Esophagus (tissue), 2 donors: ENCODE measurements around the gene CYP27B1. TPM values are rescaled to one million over a fixed set of nuclear protein-coding genes. Genes with fewer than 3 reads are reported as not detected.
A peak's percentile ranks its signal among the peaks of the same experiment; 100 is the strongest.

ENCODE experiments used
- H3K27ac ChIP-seq, 2 donors: one replicate each; pipeline ENCODE4 v1.5.1; 2013; ENCODE audit warnings: low read depth in 2 of 2, mild to moderate bottlenecking in 2 of 2, inconsistent platforms in 1 of 2, low read length in 1 of 2, moderate library complexity in 1 of 2
- H3K27me3 ChIP-seq, 2 donors: one replicate each; pipeline ENCODE4 v1.6.1; 2013; ENCODE audit warnings: low read length in 2 of 2, control low read depth in 1 of 2, mild to moderate bottlenecking in 1 of 2; ENCODE audit not compliant: insufficient read depth in 2 of 2, control insufficient read depth in 1 of 2
- H3K36me3 ChIP-seq, 2 donors: one replicate each; pipeline ENCODE4 v1.6.1; 2013; ENCODE audit warnings: low read length in 1 of 2; ENCODE audit not compliant: control insufficient read depth in 2 of 2, insufficient read depth in 2 of 2
- H3K4me1 ChIP-seq, 2 donors: one replicate each; pipeline ENCODE4 v1.6.1; 2013; ENCODE audit warnings: low read length in 1 of 2; ENCODE audit not compliant: control insufficient read depth in 2 of 2, insufficient read depth in 2 of 2
- H3K4me3 ChIP-seq, 2 donors: one replicate each; pipeline ENCODE4 v1.5.1; 2013; ENCODE audit warnings: low read length in 2 of 2, mild to moderate bottlenecking in 2 of 2, low read depth in 1 of 2, moderate library complexity in 1 of 2
- H3K9me3 ChIP-seq, 2 donors: one replicate each; pipeline ENCODE4 v1.6.1; 2013; ENCODE audit warnings: mild to moderate bottlenecking in 2 of 2, low read depth in 1 of 2, low read length in 1 of 2, moderate library complexity in 1 of 2; ENCODE audit not compliant: control insufficient read depth in 2 of 2, insufficient read depth in 1 of 2
- WGBS, 2 donors: extraction: QIAGEN DNeasy Blood & Tissue Kit; methylation state at CpG; one replicate each; pipeline ENCODE4 v1.1.7; 2013; 5-methylcytosine and 5-hydroxymethylcytosine counted together
- polyA plus RNA-seq, 2 donors: library from polyadenylated mRNA; stranded (reverse); fragments of 200-250 nt; gene quantifications; one replicate each; pipeline ENCODE4 v1.2.3, GENCODE V29; 2013
- donor health status: healthy with polysubstance abuse.
- donor health status: Bipolar disorder and iron deficiency.

The CYP27B1 gene
- polyA plus RNA-seq, 2 donors, result 0.64 to 0.96 TPM

DNA sequence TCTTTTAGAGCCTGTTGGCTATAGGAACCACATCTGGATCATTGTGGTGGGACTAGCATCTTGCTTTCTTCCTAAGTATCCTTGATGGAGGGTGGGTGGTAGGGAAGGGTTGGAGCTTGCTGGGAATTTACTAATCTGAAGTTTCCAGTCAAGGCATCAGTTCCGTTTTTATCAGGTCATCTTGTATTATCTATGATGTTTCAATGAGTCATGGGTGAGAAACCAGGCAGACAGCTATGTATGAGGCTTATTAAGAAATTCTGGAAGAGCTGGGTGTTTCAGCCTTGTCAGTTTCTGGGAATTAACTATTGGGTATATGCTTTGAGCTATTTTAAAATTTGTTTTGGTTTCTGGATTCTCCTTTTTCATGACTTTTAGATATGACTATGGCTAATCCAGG, 27.0 kb upstream of the CYP27B1 start:
- H3K4me3 ChIP-seq, result no peak overlapping the region
- H3K36me3 ChIP-seq, result peaks cover 0 to 5% of the 10 kb centered on the region in 2 donors
- no peak overlapping the region for H3K27ac ChIP-seq
- H3K4me1 ChIP-seq, result no peaks in the 10 kb centered on the region
- WGBS, 2 donors, result 18 to 29% methylated on average over 1 of the region's 1 CpG
- H3K27me3 ChIP-seq, result no peaks in the 10 kb centered on the region
- H3K9me3 ChIP-seq, result no peaks in the 10 kb centered on the region

DNA sequence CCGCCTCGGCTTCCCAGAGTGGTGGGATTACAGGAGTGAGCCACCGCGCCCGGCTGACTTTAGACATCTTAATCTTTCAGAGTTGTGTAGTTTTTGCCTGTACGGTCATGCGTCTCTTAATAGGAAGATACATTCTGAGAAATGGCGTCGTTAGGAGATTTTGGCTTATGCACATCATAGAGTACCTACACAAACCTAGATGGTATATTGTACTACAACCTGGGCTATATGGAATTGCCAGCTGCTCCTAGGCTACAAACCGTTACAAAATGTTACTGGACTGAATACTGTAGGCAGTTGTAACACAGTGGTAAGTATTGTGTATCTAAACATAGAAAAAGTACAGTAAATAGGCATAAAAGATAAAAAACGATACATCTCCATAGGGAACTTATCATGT, 17.0 kb upstream of the CYP27B1 start:
- Histone ChIP-seq H3K36me3 (peaks cover 7 to 8% of the 10 kb centered on the region in 2 donors), H3K4me1 (no peaks in the 10 kb centered on the region), H3K27me3 (no peaks in the 10 kb centered on the region), H3K27ac (no peak overlapping the region), H3K9me3 (no peaks in the 10 kb centered on the region), H3K4me3 (peak overlapping the region in 1 of 2 donors; percentile 99)
- 87 to 89% methylated on average over 11 of the region's 11 CpGs for WGBS, 2 donors

DNA sequence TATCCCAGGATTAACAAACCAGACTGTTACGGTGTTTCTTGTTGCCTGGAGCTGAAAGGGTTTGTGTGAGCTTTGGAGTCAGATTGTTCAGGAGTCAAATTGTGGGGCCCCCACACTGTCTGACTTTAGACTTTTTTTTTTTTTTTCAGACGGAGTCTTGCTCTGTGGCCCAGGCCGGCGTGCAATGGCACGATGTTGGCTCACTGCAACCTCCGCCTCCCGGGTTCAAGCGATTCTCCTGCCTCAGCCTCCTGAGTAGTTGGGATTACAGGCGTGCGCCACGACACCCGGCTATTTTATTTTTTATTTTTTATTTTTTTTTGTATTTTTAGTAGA, 16.6 kb upstream of the CYP27B1 start:
- Histone ChIP-seq H3K4me1 (peaks cover 0 to 2% of the 10 kb centered on the region in 2 donors), H3K4me3 (peak overlapping the region; percentile 90 to 99), H3K27me3 (no peaks in the 10 kb centered on the region), H3K27ac (no peak overlapping the region), H3K36me3 (peaks cover 7 to 8% of the 10 kb centered on the region in 2 donors), H3K9me3 (no peaks in the 10 kb centered on the region)
- 78 to 79% methylated on average over 12 of the region's 12 CpGs for WGBS, 2 donors

DNA sequence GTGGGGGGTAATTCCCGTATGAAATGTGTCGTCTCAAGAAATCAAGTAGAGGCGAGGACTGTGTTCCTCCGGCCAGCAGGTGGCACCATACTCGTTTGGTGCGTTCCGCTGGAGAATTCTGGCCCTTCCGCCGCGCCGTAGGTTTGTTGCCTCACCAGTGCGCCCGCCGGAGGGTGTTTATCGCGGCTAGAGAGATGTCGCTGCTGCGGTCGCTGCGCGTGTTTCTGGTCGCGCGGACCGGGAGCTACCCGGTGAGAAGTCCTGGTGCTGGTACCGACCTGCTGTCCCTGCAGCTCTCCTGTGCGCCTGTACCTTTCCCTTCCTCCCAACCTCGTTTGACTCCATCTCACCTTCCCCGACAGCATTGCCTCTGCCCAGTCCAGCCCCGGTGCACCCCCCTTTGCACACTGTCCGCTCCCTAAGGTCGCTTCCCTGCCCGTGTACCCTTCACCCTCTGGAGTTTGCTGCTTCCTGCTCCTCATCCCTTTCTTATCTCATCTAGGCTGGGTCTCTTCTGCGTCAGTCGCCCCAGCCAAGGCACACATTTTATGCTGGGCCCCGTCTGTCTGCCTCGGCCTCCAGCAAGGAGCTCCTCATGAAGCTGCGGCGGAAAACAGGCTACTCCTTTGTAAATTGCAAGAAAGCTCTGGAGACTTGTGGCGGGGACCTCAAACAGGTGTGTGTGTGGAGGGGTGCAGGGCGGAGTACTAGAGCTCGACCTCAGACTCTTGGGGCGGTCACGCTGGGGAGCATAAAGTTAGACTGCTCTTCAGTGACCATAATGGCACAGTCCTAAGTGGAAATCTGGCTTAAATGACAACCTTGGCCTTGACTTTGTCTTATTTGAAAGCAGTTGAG, 16.0 kb upstream of the CYP27B1 start, which contains the start of gene TSFM:
TSS of gene TSFM (plus strand) at position 180 of the 858 bp plus-strand sequence. CDS start at position 195, 15 bp downstream.
- Histone ChIP-seq H3K27ac (peak within 1 kb of the TSS; percentile 50 to 89), H3K27me3 (no peaks in the 10 kb centered on the region), H3K9me3 (no peaks in the 10 kb centered on the region), H3K4me3 (peak within 1 kb of the TSS; percentile 90 to 99), H3K4me1 (peaks cover 0 to 4% of the 10 kb centered on the region in 2 donors), H3K36me3 (peaks cover 7 to 8% of the 10 kb centered on the region in 2 donors)
- 1% methylated on average over 45 of the region's 45 CpGs for WGBS, 2 donors

DNA sequence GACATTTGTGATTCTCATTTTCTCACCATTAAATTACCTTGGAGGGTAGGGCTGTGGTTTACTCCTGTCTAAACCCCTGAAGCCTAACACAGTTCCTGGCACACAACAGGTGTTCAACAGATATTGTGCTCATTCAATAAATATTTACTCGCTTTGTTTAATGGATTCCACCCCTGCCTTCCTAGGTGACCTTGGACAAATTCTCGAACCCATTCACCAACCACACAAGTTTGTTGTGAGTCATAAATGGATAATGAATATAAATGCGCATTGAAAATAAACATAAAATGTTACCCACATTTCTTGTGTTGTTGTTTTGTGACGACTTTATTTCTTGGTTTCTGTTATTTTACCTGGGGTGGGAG, 15.3 kb upstream of the CYP27B1 start:
- H3K36me3 ChIP-seq, result peaks cover 7 to 8% of the 10 kb centered on the region in 2 donors
- no peak overlapping the region for H3K27ac ChIP-seq
- WGBS, 2 donors, result 15 to 16% methylated on average over 4 of the region's 4 CpGs

GRCh38 chr12:57781801-57782200, 14.9 kb upstream of the CYP27B1 start:
- Histone ChIP-seq H3K36me3 (peaks cover 7 to 8% of the 10 kb centered on the region in 2 donors), H3K9me3 (no peaks in the 10 kb centered on the region), H3K27ac (peak overlapping the region in 1 of 2 donors; percentile 13), H3K27me3 (no peaks in the 10 kb centered on the region), H3K4me3 (no peak overlapping the region), H3K4me1 (peaks cover 0 to 4% of the 10 kb centered on the region in 2 donors)
- WGBS, 2 donors, result 58 to 68% methylated on average over 2 of the region's 2 CpGs

More for the DNA sequence above, 15.3 kb upstream of the CYP27B1 start:
- Histone ChIP-seq H3K4me1 (peaks cover 0 to 4% of the 10 kb centered on the region in 2 donors), H3K4me3 (no peak overlapping the region), H3K9me3 (no peaks in the 10 kb centered on the region), H3K27me3 (no peaks in the 10 kb centered on the region)

DNA sequence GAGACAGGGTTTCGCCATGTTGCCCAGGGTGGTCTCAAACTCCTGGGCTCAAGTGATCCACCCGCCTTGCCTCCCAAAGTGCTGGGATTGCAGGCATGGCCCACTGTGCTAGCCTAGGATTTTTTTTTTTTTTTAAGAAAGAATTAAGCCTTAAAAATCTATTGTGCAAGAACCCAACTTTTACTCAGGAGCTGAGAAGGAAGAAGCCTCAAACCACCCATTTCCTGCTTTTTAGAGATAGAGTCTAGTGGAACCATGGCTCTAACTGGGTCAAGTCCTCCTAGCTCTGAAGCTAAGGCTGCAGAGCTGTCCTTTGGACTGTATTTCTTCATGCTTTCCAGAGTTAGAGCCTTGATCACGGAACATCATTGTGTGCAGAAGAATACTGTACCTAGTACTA, 14.4 kb upstream of the CYP27B1 start:
- no peaks in the 10 kb centered on the region for H3K27me3 ChIP-seq
- no peak overlapping the region for H3K27ac ChIP-seq
- peaks cover 0 to 4% of the 10 kb centered on the region in 2 donors for H3K4me1 ChIP-seq
- no peaks in the 10 kb centered on the region for H3K9me3 ChIP-seq
- H3K4me3 ChIP-seq, result no peak overlapping the region
- peaks cover 5 to 7% of the 10 kb centered on the region in 2 donors for H3K36me3 ChIP-seq
- 87 to 96% methylated on average over 3 of the region's 3 CpGs for WGBS, 2 donors

DNA sequence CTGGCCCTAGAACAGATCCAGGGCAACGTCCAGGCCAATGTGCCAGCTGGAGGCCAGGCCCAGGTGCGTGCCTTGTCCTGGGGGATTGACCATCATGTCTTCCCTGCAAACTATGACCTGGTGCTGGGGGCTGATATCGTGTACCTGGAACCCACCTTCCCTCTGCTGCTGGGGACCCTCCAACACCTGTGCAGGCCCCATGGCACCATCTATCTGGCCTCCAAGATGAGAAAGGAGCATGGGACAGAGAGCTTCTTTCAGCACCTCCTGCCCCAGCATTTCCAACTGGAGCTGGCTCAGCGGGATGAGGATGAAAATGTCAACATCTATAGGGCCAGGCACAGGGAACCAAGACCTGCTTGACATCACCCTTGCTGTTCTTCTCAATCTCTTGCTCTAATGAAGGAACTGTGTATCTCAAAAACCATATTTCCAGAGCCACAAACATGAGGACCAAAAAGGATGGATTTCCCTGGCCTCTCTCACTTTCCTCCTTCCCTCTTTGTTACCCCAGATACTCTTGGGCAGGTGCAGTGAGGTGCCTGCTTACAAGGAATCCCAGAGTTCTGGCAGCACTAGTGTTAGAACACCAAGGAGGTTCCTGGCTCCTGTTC, 13.5 kb upstream of the CYP27B1 start:
- Histone ChIP-seq H3K27ac (no peak overlapping the region), H3K4me3 (no peak overlapping the region), H3K4me1 (peaks cover 0 to 4% of the 10 kb centered on the region in 2 donors), H3K27me3 (no peaks in the 10 kb centered on the region), H3K9me3 (no peaks in the 10 kb centered on the region), H3K36me3 (peaks cover 0 to 7% of the 10 kb centered on the region in 2 donors)
- WGBS, 2 donors, result 88 to 89% methylated on average over 4 of the region's 4 CpGs

DNA sequence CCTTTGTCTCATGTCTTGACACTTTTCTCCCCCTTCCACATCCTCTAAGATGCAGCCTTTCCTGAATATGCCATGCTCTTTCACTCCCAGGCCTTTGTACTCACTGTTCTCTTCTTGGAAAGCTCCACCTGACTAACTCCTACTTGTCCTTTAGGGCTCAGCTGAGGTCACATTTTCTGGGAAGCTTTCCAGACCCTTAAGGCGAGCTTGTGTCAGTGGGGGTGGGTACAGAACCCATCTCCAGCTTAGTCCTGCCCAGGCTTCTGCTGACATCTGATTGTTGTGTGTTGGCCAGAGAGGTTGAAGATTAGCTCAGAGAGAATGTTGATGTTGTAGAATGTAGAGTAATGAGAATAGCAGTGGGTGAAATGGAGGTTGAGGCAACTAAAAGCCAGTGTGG, 12.9 kb upstream of the CYP27B1 start:
- Histone ChIP-seq H3K36me3 (peaks cover 0 to 7% of the 10 kb centered on the region in 2 donors), H3K4me3 (no peak overlapping the region), H3K4me1 (peaks cover 0 to 4% of the 10 kb centered on the region in 2 donors), H3K27ac (no peak overlapping the region), H3K9me3 (no peaks in the 10 kb centered on the region), H3K27me3 (no peaks in the 10 kb centered on the region)
- 37 to 48% methylated on average over 1 of the region's 1 CpG for WGBS, 2 donors
